GM10248 (cell line): Measurements from ENCODE around the gene CHST12.
"Not testable (repeated sequence)": the region's sequence is repeated elsewhere in the genome, so short reads cannot be mapped to it uniquely, and the experiment has no call there.

ENCODE experiments used
- CTCF ChIA-PET: fragments of 300-600 bp; sonication (Branson Sonifier 250); formaldehyde crosslinking; extraction: SDS; loops from one replicate; lab custom pipeline; 2021; ENCODE audit warnings: antibody characterized with exemption; lab: Yijun Ruan, JAX
- POLR2A ChIA-PET: fragments of 350-650 bp; sonication (Branson Sonifier 250); formaldehyde crosslinking; extraction: SDS; loops from one replicate; lab custom pipeline; 2020; ENCODE audit warnings: antibody characterized with exemption; lab: Yijun Ruan, JAX
- DNase-seq: peaks from one replicate; pipeline ENCODE4 v3.0.0; 2012; ENCODE audit errors: extremely low spot score
- TF ChIP-seq, protein P1 (sequence below): IDR thresholded peaks from 2 replicates; pipeline ENCODE4 v1.5.1; 2012; ENCODE audit warnings: mild to moderate bottlenecking, low read depth; ENCODE audit errors: extremely low read depth, missing control alignments, control extremely low read depth

CHST12 gene

DNA sequence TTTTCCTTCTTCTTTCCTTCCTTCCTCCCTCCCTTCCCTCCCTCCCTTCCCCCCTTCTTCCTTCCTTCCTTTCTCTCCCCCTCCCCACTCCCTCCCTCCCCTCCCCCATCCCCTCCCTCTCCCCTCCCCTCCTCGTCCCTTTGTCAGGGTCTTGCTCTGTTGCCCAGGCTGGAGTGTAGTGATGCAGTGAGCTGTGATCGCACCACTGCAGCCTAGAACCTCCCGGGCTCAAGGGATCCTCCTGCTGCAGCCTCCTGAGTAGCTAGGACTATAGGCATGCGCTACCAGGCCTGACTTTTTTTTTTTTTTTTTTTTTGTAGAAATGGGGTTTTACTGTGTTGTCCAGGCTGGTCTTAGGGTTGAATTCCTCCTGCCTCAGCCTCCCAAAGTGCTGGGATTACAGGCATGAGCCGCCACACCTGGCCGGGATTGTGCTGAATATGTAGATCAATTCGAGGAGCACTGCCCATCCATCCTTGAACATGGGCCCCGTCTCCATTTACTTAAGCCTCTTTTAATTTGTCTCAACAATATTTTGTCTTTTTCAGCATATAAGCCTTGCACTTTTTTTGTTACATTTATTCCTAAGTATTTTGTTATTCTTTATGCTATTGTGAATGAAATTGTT lies 49.3 kb downstream of the CHST12 start:
- POLR2A ChIA-PET, result no interaction called here

DNA sequence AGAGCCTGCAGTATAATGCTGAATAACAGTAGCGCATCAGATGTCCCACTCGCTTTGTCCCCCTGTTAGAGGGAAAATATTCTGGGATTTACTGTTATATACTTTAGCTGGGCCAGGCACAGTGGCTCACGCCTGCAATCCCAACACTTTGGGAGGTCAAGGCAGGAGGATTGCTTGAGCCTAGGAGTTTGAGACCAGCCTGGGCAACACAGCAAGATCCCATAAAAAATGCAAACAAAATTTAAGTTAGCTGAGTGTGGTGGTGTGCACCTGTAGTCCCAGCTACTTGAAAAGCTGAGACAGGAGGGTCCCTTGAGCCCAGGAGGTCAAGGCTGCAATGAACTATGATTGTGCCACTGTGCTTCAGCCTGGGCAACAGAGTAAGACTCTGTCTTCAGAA lies 50.4 kb downstream of the CHST12 start:
- DNase-seq, POLR2A ChIA-PET: not testable (repeated sequence)
- CTCF ChIA-PET, result interaction anchor here (0.9 to 11.3 kb wide), 3 partner anchors 10 to 256 kb away, joined by 3 to 240 read pairs (median 6); no protein-coding TSS in a partner anchor

More for the DNA sequence above, 49.3 kb downstream of the CHST12 start:
- CTCF ChIA-PET, result interaction anchor here (0.8 to 11.3 kb wide), 11 partner anchors 12 to 257 kb away, joined by 3 to 240 read pairs (median 5); no protein-coding TSS in a partner anchor
- no peak for DNase-seq
- TF ChIP-seq, protein P1, sequence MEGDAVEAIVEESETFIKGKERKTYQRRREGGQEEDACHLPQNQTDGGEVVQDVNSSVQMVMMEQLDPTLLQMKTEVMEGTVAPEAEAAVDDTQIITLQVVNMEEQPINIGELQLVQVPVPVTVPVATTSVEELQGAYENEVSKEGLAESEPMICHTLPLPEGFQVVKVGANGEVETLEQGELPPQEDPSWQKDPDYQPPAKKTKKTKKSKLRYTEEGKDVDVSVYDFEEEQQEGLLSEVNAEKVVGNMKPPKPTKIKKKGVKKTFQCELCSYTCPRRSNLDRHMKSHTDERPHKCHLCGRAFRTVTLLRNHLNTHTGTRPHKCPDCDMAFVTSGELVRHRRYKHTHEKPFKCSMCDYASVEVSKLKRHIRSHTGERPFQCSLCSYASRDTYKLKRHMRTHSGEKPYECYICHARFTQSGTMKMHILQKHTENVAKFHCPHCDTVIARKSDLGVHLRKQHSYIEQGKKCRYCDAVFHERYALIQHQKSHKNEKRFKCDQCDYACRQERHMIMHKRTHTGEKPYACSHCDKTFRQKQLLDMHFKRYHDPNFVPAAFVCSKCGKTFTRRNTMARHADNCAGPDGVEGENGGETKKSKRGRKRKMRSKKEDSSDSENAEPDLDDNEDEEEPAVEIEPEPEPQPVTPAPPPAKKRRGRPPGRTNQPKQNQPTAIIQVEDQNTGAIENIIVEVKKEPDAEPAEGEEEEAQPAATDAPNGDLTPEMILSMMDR, result no peak

DNA sequence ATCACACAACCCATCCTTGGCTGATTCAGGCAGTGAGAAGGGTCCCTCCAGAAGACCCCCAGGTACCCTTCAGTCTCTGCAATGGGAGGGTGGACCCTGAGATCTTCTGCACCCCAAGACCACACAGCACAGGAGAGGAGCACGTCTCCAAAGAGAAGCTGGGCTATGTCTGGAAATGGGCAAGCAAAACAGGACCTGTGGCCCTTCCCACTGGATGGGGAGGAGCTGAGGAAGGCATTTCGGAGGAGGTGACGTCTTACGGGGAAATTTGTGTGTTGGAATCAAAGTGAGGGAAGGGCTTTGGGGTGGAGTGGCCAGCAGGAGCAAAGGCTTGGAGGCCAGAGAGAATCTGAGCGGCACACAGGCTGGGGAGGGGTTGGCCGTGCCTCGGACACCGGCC lies 56.3 kb downstream of the CHST12 start:
- DNase-seq, result no peak
- ChIA-PET CTCF (interaction anchor here (1.1 to 15.4 kb wide), 4 partner anchors 9 to 251 kb away, joined by 3 to 240 read pairs (median 4); no protein-coding TSS in a partner anchor), POLR2A (interaction anchor here (0.6 kb wide), 1 partner anchor 792 kb away, joined by 7 read pairs; no protein-coding TSS in a partner anchor)
- TF ChIP-seq, protein P1, result no peak

DNA sequence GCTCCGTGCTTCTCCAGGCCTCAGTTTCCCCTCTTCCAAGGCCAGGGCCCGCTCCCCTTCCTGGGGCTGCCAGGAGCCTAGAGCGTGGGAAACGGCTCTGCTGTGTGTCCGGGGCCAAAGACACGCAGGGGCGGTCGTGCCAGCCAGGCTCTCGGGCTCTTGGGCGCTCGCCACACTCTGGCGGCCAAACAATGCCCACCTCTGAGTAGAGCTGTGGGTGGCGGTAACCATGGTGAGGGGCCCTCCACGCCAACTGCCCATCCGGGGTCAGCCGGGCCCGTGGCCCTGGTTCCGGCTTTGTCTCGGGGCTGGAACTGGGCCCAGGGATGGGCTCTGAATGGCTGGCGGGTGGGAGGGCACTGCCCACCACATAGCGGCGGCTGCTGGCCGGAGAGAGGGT lies 56.8 kb downstream of the CHST12 start:
- DNase-seq, result no peak
- POLR2A ChIA-PET, result interaction anchor here (0.6 kb wide), 1 partner anchor 793 kb away, joined by 7 read pairs; no protein-coding TSS in a partner anchor
- TF ChIP-seq, protein P1, result no peak
- CTCF ChIA-PET, result interaction anchor here (1.1 to 15.4 kb wide), 3 partner anchors 8 to 10 kb away, joined by 3 to 240 read pairs (median 5); no protein-coding TSS in a partner anchor

DNA sequence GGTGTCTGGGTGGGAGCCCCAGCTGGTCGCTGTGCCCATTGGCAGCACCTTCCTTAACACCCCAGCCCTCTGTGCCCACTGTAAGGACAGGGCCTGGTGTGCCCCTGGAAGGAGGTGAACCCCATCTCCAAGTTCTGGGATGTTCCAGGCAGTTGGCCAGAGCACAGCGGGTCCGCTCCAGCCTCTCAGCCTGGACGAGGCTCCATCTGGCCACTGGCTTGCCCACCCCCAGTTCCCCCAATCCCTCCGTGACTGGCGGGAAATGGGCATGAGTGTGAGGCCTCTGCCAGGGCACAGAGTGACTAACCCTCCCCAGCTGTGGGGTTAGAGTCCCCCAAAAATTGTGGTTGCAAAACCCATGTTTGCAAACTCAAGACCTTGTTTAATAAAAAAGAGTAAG lies 57.2 kb downstream of the CHST12 start:
- TF ChIP-seq, protein P1, result no peak
- ChIA-PET POLR2A (no interaction called here), CTCF (interaction anchor here (1.1 to 15.4 kb wide), 3 partner anchors 8 to 10 kb away, joined by 3 to 240 read pairs (median 5); no protein-coding TSS in a partner anchor)
- no peak for DNase-seq

DNA sequence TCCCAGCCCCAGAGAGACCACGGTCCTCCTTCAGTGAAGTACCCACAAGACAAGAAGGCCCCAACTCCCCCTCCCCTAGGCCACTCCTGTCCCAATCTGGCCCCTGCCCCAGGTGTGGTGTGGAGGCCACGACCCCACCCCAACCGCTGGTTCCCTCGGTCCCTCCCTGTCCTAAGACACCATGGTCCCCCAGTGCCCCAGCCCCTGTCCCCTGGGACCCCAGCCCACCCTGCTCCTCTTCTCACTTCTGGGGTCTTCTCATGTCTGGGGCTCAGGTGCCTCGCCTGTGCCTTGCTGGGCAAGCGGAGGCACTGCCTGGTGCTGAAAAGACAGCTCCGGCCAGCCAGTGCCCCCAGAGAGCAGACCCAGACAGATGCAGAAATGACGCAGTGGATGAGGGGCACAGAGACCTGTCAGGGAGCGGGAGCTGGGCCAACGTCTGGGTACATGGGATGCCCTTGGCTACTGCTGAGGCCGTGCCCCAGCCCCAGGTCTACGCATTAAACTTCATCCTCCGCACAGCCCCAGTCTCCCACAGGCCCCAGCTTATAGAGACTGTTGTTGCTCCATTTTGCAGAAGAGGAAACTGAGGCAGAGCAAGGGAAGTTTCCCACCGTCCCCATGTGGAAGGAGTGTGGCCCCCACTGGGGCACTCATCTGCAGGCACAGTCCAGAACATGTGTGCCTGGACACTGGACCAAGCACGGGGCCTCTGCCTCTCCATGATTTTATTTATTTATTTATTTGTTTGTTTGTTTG lies 58.0 kb downstream of the CHST12 start:
- DNase-seq, result no peak
- ChIA-PET POLR2A (no interaction called here), CTCF (interaction anchor here (15.4 kb wide), 1 partner anchor 11 kb away, joined by 240 read pairs; no protein-coding TSS in a partner anchor)
- TF ChIP-seq, protein P1, result no peak
